Liver (tissue), 3 donors: ENCODE measurements around the gene MICU1.

ENCODE experiments used
- ATF3 ChIP-seq: IDR thresholded peaks from 2 replicates; pipeline ENCODE4 v1.6.1; 2016; ENCODE audit warnings: antibody characterized with exemption
- CTCF ChIP-seq: fragments of 150-350 bp; IDR thresholded peaks from 2 replicates; pipeline ENCODE4 v1.5.1; 2017; ENCODE audit warnings: improper control_type of control experiment, low read depth, low read length; ENCODE audit not compliant: missing input control
- EGR1 ChIP-seq, 2 donors: IDR thresholded peaks; 2 replicates each; pipeline ENCODE4 v1.6.1; 2016 to 2018; ENCODE audit warnings: antibody characterized with exemption in 2 of 2, low read depth in 2 of 2
- HNF4A ChIP-seq, 2 donors: conservative IDR thresholded peaks; 2 replicates each; pipeline ENCODE4 v1.6.1; 2016; ENCODE audit warnings: antibody characterized with exemption in 2 of 2, mild to moderate bottlenecking in 2 of 2
- JUND ChIP-seq, 2 donors: IDR thresholded peaks; 2 replicates each; pipeline ENCODE4 v1.6.1; 2016; ENCODE audit warnings: antibody characterized with exemption in 2 of 2
- MAX ChIP-seq: IDR thresholded peaks from 2 replicates; pipeline ENCODE4 v1.6.1; 2016; ENCODE audit warnings: antibody characterized with exemption
- NR2F2 ChIP-seq: IDR thresholded peaks from 2 replicates; pipeline ENCODE4 v1.6.1; 2016; ENCODE audit warnings: antibody characterized with exemption
- RAD21 ChIP-seq, 2 donors: IDR thresholded peaks; 2 replicates each; pipeline ENCODE4 v1.6.1; 2016; ENCODE audit warnings: antibody characterized with exemption in 2 of 2, mild to moderate bottlenecking in 2 of 2
- REST ChIP-seq: IDR thresholded peaks from 2 replicates; pipeline ENCODE4 v1.6.1; 2016; ENCODE audit warnings: antibody characterized with exemption, mild to moderate bottlenecking
- SP1 ChIP-seq: IDR thresholded peaks from 2 replicates; pipeline ENCODE4 v1.6.1; 2018; ENCODE audit warnings: antibody characterized with exemption, mild to moderate bottlenecking
- TAF1 ChIP-seq: conservative IDR thresholded peaks from 2 replicates; pipeline ENCODE4 v1.6.1; 2016; ENCODE audit warnings: antibody characterized with exemption, mild to moderate bottlenecking
- YY1 ChIP-seq: IDR thresholded peaks from 2 replicates; pipeline ENCODE4 v1.6.1; 2016; ENCODE audit warnings: antibody characterized with exemption, mild to moderate bottlenecking
- donor health status: healthy.
- donor health status: healthy.

GRCh38 chr10:72388062-72388461 lies 237.8 kb downstream of the MICU1 start:
- TF ChIP-seq CTCF (no peak), EGR1 (IDR thresholded peaks at IDR 0.05; ENCODE audit: low read depth in 2 of 2) (no peak), YY1 (no peak), ATF3 (no peak), RAD21 (IDR thresholded peaks at IDR 0.05) (no peak), REST (no peak), MAX (no peak), NR2F2 (no peak), SP1 (no peak), TAF1 (no peak), HNF4A (conservative IDR thresholded peaks at IDR 0.05) (no peak), JUND (IDR thresholded peaks at IDR 0.05) (no peak)
